Fibroblast of villous mesenchyme (primary cell): Measurements from ENCODE around the gene RBM4B. TPM values are rescaled to one million over a fixed set of nuclear protein-coding genes. Genes with fewer than 3 reads are reported as not detected.

Experiments
- DNase-seq: peaks from one replicate; pipeline ENCODE4 v3.0.0-alpha.2; 2010; ENCODE audit warnings: low read depth
- H3K4me3 ChIP-seq: 2 replicates; pipeline ENCODE4 v1.5.1; 2011; ENCODE audit warnings: low read depth, mild to moderate bottlenecking, low read length
- total RNA-seq: library from RNA; depleted of rRNA; stranded (reverse); fragments of >200 nt; gene quantifications from 2 replicates; pipeline ENCODE4 v1.2.3, GENCODE V29; 2012
- TF ChIP-seq, protein P1 (sequence below): IDR thresholded peaks from 2 replicates; pipeline ENCODE4 v1.5.1; 2012; ENCODE audit warnings: low read depth, mild to moderate bottlenecking, low read length; ENCODE audit not compliant: insufficient read depth

Gene RBM4B
- total RNA-seq, 1 donor = 27.2 TPM

GRCh38 chr11:66641834-66642233 lies 35.9 kb downstream of the RBM4B start:
- TF ChIP-seq, protein P1, sequence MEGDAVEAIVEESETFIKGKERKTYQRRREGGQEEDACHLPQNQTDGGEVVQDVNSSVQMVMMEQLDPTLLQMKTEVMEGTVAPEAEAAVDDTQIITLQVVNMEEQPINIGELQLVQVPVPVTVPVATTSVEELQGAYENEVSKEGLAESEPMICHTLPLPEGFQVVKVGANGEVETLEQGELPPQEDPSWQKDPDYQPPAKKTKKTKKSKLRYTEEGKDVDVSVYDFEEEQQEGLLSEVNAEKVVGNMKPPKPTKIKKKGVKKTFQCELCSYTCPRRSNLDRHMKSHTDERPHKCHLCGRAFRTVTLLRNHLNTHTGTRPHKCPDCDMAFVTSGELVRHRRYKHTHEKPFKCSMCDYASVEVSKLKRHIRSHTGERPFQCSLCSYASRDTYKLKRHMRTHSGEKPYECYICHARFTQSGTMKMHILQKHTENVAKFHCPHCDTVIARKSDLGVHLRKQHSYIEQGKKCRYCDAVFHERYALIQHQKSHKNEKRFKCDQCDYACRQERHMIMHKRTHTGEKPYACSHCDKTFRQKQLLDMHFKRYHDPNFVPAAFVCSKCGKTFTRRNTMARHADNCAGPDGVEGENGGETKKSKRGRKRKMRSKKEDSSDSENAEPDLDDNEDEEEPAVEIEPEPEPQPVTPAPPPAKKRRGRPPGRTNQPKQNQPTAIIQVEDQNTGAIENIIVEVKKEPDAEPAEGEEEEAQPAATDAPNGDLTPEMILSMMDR = no peak
- peak overlapping the region; percentile 89 for H3K4me3 ChIP-seq
- DNase-seq = no peak

DNA sequence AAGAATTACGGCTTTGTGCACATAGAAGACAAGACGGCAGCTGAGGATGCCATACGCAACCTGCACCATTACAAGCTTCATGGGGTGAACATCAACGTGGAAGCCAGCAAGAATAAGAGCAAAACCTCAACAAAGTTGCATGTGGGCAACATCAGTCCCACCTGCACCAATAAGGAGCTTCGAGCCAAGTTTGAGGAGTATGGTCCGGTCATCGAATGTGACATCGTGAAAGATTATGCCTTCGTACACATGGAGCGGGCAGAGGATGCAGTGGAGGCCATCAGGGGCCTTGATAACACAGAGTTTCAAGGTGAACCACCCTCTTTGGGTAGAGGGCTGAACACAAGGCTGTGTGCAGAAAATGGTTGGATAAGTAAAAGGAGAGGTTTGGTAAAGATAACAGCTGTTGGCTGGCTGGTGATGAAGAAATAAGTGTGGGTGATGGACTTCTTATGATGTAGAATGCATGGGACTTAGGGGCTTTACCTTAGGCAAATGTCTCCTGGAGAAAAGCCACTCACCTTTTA lies 37.8 kb downstream of the RBM4B start:
- peak overlapping the region; percentile 89 for H3K4me3 ChIP-seq
- DNase-seq = peak; percentile 17

GRCh38 chr11:66639066-66639813 lies 38.4 kb downstream of the RBM4B start:
- peak overlapping the region; percentile 89 for H3K4me3 ChIP-seq
- TF ChIP-seq, protein P1 = peak; percentile 15
- DNase-seq = peak; percentile 55

DNA sequence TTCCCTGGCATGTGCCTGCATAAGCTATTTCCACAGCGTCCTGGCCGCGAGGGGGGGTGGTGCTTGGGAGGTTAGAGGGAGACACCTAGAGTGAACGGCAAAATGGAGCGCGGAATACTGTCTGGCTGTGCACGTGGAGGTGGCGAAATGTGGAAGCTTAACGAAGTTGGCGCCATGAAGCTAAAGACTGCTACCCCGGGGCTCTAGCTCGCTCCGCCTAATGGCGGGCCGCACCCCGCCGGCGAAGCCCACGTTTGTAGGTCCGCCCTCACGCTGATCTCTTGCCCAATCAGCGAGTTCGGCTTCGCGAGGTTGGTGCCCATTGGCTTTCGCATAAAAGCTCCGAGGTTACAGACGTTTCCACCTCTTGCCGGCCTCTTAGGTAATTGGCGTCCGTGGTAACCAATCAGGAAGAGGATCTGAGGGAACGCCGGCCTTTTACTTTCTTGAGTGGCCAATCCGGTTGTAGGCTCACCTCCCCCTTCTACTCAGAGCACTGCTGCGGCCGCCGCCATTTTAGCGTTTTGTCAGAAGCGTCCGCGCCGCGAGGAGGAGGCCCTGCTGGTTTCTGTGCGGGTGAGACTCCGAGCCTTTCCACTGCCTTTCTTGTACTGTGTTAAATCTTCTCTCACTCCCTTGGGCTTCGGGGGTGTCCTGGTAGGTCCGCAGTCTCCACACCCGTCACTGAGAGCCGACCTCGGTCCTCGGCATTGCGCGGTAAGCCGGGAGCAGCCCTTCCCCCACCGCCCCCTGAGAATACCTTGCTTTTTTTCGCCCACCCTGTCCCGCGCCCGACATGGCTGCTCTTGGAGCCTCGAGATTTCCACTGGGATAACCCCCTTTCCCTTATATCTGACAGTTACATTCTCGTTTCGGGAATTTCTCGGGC lies 39.3 kb downstream of the RBM4B start, which contains the start of gene RBM4:
RBM4 (plus strand) TSS at position 527 of the 889 bp plus-strand sequence. CDS start 1,009 bp downstream, outside the sequence.
- DNase-seq = peak; percentile 100
- TF ChIP-seq, protein P1 = no peak
- peak within 1 kb of the TSS; percentile 89 for H3K4me3 ChIP-seq

DNA sequence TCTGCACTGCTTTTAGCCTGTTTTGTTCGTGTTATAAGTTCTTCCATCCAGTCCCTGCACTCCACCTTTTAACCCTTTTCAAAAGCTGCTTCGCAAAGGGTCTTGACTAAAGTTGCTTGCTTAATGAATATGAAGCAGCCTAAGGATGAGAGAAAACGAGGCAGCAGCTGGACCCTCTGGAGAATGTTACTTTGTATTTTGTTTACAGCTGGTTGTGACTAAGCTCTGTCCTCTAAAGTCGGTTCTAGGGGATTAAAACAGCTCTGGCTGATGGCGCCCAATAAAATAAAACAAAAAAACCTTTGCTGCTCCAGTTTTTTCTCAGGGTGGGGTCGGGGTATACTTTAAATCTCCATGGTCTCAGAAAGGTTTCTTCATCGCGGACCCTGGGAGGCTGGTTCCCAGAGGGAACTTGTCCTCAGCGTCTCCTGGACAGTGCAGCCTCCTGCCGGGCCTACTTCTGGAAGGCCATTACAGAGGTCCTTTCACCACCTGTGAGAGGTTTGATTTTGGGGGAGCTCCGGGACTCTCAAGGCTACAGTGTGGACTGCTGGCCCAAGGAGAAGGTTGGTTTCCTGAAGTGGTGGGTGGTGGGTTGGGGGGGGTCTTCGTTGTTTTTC lies 40.0 kb downstream of the RBM4B start:
- TF ChIP-seq, protein P1 = no peak
- H3K4me3 ChIP-seq = peak overlapping the region; percentile 89
- DNase-seq = peak; percentile 65

DNA sequence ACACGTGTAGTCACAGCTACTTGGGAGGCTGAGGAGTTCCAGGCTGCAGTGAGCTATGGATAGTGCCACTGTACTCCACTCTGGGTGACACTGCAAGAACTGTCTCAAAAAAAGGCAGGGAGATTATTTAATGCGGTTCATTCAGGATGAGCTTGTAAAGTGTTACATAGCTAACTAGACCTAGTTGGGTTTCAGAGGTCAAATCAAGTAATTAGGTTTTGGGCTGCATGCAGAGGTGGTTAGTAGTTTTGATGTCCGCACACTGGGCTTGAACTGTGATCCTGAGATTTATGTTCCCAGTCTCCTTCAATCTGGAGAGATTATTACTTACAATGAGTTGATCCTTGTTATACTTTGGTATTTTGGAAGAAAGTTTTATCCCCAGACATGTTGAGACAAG lies 41.3 kb downstream of the RBM4B start:
- no peak for DNase-seq
- no peak overlapping the region for H3K4me3 ChIP-seq
- TF ChIP-seq, protein P1 = no peak
